Activated CD8-positive, alpha-beta T cell treated with anti-CD3 and anti-CD28 coated beads for 36 hours (primary cell): ENCODE results near the gene NRP1. TPM values are rescaled to one million over a fixed set of nuclear protein-coding genes. Genes with fewer than 3 reads are reported as not detected.

Source experiments
- ATAC-seq: fragments of 200-7000 bp; cut with Tn5 transposase; one replicate; pipeline ENCODE4 v1.10.0; 2021; ENCODE audit warnings: mild to moderate bottlenecking, moderate library complexity
- CTCF ChIA-PET: fragments of 350-600 bp; sonication (Branson Sonifier 250); formaldehyde crosslinking; loops from one replicate; lab custom pipeline; 2021; ENCODE audit warnings: antibody characterized with exemption; lab: Charles Lee
- POLR2A ChIA-PET: fragments of 350-600 bp; sonication (Branson Sonifier 250); formaldehyde crosslinking; loops from one replicate; lab custom pipeline; 2021; ENCODE audit warnings: antibody characterized with exemption; lab: Charles Lee
- DNase-seq: peaks from one replicate; pipeline ENCODE4 v3.0.0-alpha.2; 2020
- H3K27ac Mint-ChIP-seq: one replicate; pipeline ENCODE4 v1.8.0; 2021; ENCODE audit warnings: mild to moderate bottlenecking, mixed read lengths
- H3K27me3 Mint-ChIP-seq: one replicate; pipeline ENCODE4 v1.8.0; 2021; ENCODE audit warnings: mixed read lengths
- H3K36me3 Mint-ChIP-seq: one replicate; pipeline ENCODE4 v1.8.0; 2021; ENCODE audit warnings: low read depth, mixed read lengths
- H3K4me1 Mint-ChIP-seq: one replicate; pipeline ENCODE4 v1.8.0; 2021; ENCODE audit warnings: low read depth, mixed read lengths
- H3K4me3 Mint-ChIP-seq: one replicate; pipeline ENCODE4 v1.8.0; 2021; ENCODE audit warnings: mild to moderate bottlenecking, moderate library complexity, mixed read lengths
- H3K9me3 Mint-ChIP-seq: one replicate; pipeline ENCODE4 v1.8.0; 2021; ENCODE audit warnings: mixed read lengths
- intact Hi-C: fragments of 100-400 bp; cut with micrococcal nuclease; formaldehyde crosslinking; loops from one replicate; pipeline ENCODE4 v1.10.0; 2022
- total RNA-seq, 2 experiments: library from RNA; stranded (reverse); gene quantifications; one replicate each; pipeline ENCODE4 v1.2.3, GENCODE V29; 2021
- TF ChIP-seq, protein P1 (sequence below): fragments of 200-600 bp; IDR thresholded peaks from one replicate; pipeline ENCODE4 v1.8.0; 2022; ENCODE audit warnings: antibody characterized with exemption, mild to moderate bottlenecking

NRP1 gene
- total RNA-seq, 2 experiments from 2014 or later: 0.22 to 0.79 TPM

DNA sequence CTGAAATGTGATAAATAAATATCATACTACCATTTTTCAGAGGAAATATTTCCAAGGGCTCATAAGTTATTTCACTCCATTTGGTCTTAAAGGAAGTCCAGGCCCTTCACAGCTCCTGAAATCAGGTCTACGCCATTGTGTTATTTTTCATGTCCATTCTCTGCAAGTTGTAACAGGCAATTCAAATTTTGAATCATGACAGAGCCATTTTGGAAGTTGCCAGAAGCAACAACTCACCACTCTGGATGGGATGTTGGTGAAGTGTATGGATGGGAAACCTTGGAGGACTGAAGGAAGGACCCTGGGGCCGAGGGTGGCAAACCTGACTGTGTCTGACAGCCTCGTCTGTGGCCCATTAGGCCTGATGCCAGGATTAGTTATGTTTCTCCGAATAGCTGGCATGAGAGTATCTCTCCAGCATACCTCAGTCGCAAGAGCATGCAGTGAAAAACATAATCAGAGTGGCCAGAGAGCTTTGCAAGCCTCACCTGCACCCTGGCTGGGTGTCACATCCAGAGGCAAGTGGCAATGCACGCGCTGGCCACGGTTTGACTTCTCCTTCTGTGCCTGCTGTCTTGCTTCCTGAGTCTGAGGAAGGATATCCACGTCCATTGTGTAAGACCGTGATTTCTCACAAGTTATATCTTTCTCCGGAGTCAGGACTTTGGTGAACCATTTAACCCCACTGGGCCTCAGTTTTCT, 87.1 kb downstream of the NRP1 start:
- no peak overlapping the region for H3K27ac Mint-ChIP-seq
- no peak for ATAC-seq
- intact Hi-C loops: no loop called here
- no peak overlapping the region for H3K4me3 Mint-ChIP-seq
- H3K9me3 Mint-ChIP-seq: peaks cover 4% of the 10 kb centered on the region
- TF ChIP-seq, protein P1, sequence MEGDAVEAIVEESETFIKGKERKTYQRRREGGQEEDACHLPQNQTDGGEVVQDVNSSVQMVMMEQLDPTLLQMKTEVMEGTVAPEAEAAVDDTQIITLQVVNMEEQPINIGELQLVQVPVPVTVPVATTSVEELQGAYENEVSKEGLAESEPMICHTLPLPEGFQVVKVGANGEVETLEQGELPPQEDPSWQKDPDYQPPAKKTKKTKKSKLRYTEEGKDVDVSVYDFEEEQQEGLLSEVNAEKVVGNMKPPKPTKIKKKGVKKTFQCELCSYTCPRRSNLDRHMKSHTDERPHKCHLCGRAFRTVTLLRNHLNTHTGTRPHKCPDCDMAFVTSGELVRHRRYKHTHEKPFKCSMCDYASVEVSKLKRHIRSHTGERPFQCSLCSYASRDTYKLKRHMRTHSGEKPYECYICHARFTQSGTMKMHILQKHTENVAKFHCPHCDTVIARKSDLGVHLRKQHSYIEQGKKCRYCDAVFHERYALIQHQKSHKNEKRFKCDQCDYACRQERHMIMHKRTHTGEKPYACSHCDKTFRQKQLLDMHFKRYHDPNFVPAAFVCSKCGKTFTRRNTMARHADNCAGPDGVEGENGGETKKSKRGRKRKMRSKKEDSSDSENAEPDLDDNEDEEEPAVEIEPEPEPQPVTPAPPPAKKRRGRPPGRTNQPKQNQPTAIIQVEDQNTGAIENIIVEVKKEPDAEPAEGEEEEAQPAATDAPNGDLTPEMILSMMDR: no peak
- H3K4me1 Mint-ChIP-seq: peaks cover 68% of the 10 kb centered on the region
- no peak for DNase-seq
- peaks cover 1% of the 10 kb centered on the region for H3K36me3 Mint-ChIP-seq
- ChIA-PET CTCF (no interaction called here), POLR2A (no interaction called here)
- no peaks in the 10 kb centered on the region for H3K27me3 Mint-ChIP-seq

DNA sequence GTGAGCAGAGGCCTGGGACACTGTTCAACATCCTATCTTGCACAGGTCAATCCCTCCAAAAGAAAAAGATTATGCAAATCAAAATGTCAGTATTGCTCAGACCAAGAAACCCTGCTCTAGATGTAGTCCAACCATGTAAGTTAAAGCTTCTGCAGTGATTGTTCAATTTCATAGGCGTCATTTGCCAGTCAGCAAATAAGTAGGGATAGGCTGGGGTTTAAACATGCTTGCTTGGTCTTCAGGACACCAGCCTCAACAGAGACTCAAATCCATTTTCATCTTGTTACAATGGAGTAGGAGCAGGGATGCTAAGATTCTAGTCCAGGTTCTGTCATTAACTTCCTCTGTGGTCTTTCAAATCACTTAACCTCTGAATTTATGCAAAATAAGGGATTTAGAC, 89.1 kb downstream of the NRP1 start:
- H3K9me3 Mint-ChIP-seq: no peaks in the 10 kb centered on the region
- no peak overlapping the region for H3K4me3 Mint-ChIP-seq
- intact Hi-C loops: no loop called here
- DNase-seq: no peak
- no peaks in the 10 kb centered on the region for H3K27me3 Mint-ChIP-seq
- CTCF ChIA-PET: interaction anchor here (1.2 kb wide), 1 partner anchor 59 kb away, joined by 3 read pairs; no protein-coding TSS in a partner anchor
- peaks cover 51% of the 10 kb centered on the region for H3K4me1 Mint-ChIP-seq
- TF ChIP-seq, protein P1: no peak
- no peaks in the 10 kb centered on the region for H3K36me3 Mint-ChIP-seq
- H3K27ac Mint-ChIP-seq: no peak overlapping the region
- ATAC-seq: no peak
- POLR2A ChIA-PET: no interaction called here

DNA sequence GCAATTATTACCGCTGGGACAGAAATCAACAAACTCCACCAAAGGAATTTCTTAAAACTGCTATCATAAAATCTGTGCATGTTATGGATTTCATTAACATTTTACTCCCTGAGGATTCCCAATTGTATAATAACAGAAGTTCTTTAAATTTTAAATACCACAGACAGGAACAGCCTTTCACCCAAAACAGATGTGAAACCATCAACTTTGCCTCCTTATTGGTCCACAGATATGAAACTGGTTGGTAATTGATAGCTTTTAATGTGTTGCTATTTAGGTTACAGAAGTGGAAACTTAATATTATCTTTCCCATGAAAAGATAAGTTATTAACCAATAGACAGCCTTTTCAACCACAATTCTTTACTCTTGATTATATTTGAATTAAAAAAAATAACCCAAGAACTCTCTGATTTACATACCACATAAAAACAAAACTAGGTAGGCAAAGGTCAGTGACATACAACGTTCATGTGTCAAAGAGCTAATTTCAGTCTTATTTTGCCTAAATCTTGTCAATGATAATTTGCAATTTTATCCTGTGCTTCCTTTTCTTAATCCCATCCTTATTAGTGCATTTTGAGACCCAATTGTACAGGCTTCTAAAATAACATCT, 90.0 kb downstream of the NRP1 start:
- intact Hi-C loops: no loop called here
- no peaks in the 10 kb centered on the region for H3K27me3 Mint-ChIP-seq

DNA sequence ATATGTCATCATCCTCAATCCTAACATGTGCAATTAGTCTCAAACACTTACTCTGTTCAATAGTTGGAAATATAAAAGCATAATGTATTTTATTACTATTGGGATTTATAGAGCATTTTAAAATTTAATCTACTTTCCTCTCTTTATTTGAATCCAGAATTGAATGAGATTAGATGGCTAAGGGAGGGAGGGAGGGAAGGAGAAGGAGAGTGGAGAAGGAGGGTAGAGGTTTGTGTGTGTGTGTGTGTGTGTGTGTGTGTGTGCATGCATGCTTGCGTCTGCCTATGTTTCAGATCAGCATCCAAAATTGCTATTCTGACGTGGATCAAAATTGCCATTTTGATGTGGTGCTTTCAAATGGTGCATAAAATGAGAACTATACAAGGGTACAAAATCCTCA, 90.8 kb downstream of the NRP1 start:
- peaks cover 36% of the 10 kb centered on the region for H3K4me1 Mint-ChIP-seq
- no peak overlapping the region for H3K4me3 Mint-ChIP-seq
- no peaks in the 10 kb centered on the region for H3K36me3 Mint-ChIP-seq
- no peak overlapping the region for H3K27ac Mint-ChIP-seq
- no peaks in the 10 kb centered on the region for H3K27me3 Mint-ChIP-seq
- no peaks in the 10 kb centered on the region for H3K9me3 Mint-ChIP-seq
- no peak for ATAC-seq
- intact Hi-C loops: no loop called here
- ChIA-PET CTCF (interaction anchor here (2.2 kb wide), 1 partner anchor 50 kb away, joined by 6 read pairs; no protein-coding TSS in a partner anchor), POLR2A (no interaction called here)
- TF ChIP-seq, protein P1: no peak
- DNase-seq: no peak

More for the DNA sequence above, 90.0 kb downstream of the NRP1 start:
- DNase-seq: no peak
- CTCF ChIA-PET: interaction anchor here (1.0 to 1.2 kb wide), 2 partner anchors 58 to 62 kb away, joined by 3 read pairs; no protein-coding TSS in a partner anchor
- POLR2A ChIA-PET: no interaction called here
- TF ChIP-seq, protein P1: no peak
- Mint-ChIP-seq H3K27ac (no peak overlapping the region), H3K4me1 (peaks cover 44% of the 10 kb centered on the region), H3K36me3 (no peaks in the 10 kb centered on the region), H3K9me3 (no peaks in the 10 kb centered on the region), H3K4me3 (no peak overlapping the region)
- no peak for ATAC-seq

DNA sequence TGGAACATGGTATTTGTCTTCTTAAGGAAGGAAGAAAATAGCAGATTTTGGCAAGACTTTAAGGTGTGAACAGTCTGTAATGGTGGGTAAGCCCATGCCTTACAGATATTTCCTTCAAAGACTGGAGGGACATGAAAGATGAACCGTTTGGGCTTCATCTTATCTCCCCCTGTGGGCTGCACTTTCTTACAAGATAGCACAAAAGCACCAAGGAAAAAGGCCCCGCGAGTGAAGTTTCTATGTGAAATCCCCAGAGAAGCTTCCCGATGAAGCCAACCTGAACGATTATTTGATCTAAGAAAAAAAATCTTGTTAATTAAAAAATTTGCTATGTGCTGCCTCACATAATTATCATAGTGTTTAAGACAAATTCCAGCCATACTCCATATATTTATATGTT, 91.5 kb downstream of the NRP1 start:
- POLR2A ChIA-PET: interaction anchor here (1.0 kb wide), 1 partner anchor 9 kb away, joined by 3 read pairs; no protein-coding TSS in a partner anchor
- TF ChIP-seq, protein P1: no peak
- intact Hi-C loops: no loop called here
- H3K4me1 Mint-ChIP-seq: peaks cover 29% of the 10 kb centered on the region
- CTCF ChIA-PET: interaction anchor here (1.4 to 2.2 kb wide), 2 partner anchors 49 to 87 kb away, joined by 3 to 6 read pairs; no protein-coding TSS in a partner anchor
- H3K9me3 Mint-ChIP-seq: no peaks in the 10 kb centered on the region
- H3K4me3 Mint-ChIP-seq: no peak overlapping the region
- no peaks in the 10 kb centered on the region for H3K27me3 Mint-ChIP-seq
- H3K27ac Mint-ChIP-seq: no peak overlapping the region
- no peaks in the 10 kb centered on the region for H3K36me3 Mint-ChIP-seq
- DNase-seq (no peak), ATAC-seq (no peak)
